Measurements from ENCODE around the gene D2HGDH. TPM values are rescaled to one million over a fixed set of nuclear protein-coding genes. Genes with fewer than 3 reads are reported as not detected.

D2HGDH gene
- total and polyA plus RNA-seq, 2 of the 13 experiments (the other 11 are each of a cell fraction or from before 2014, with no cell fraction given) = 19.2 to 20.3 TPM

DNA sequence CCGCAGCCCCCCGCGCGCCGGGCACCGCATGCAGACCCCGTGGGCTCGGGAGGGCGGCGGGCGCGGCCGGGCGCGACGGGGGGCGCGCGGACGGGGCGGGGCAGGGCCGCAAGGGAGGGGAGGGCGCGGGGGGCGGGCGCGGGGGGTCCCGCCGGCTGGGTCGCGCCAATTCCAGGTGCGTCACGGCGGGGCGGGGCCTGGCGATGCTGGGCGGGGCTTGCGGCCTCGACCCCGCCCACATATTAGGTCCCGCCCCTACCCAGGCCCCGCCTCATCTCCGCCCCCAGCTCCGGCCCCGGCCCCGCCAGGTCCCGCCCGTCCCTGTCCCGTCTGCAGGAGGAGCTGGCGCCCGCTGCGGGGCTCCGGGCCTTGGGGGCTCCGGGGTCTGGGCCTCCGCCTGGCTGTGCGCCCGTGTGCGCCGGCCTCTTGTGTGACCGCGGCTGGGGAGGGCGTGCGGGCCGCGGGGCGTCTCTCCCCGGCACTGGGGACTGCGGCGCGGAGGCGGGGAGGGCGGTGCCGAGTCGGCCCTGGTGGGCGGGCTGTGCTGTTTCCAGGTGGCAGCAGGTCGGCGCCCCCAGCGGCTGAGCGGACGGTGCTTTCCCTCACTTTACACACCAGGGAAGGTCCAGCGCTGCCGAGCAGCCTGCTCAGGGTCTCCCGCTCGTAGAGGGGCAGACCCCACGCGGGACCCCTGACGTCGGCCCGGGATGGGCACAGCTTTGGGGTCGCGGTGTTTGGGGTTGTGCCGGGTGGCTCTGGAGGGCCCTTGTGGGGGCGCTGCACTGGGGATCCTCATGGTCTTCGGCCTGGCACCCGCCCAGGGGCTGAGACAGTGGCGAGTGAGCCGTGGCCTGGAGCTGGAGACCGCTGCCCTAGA, 32.0 kb upstream of the D2HGDH start (continued):
- TF ChIP-seq, protein P1, sequence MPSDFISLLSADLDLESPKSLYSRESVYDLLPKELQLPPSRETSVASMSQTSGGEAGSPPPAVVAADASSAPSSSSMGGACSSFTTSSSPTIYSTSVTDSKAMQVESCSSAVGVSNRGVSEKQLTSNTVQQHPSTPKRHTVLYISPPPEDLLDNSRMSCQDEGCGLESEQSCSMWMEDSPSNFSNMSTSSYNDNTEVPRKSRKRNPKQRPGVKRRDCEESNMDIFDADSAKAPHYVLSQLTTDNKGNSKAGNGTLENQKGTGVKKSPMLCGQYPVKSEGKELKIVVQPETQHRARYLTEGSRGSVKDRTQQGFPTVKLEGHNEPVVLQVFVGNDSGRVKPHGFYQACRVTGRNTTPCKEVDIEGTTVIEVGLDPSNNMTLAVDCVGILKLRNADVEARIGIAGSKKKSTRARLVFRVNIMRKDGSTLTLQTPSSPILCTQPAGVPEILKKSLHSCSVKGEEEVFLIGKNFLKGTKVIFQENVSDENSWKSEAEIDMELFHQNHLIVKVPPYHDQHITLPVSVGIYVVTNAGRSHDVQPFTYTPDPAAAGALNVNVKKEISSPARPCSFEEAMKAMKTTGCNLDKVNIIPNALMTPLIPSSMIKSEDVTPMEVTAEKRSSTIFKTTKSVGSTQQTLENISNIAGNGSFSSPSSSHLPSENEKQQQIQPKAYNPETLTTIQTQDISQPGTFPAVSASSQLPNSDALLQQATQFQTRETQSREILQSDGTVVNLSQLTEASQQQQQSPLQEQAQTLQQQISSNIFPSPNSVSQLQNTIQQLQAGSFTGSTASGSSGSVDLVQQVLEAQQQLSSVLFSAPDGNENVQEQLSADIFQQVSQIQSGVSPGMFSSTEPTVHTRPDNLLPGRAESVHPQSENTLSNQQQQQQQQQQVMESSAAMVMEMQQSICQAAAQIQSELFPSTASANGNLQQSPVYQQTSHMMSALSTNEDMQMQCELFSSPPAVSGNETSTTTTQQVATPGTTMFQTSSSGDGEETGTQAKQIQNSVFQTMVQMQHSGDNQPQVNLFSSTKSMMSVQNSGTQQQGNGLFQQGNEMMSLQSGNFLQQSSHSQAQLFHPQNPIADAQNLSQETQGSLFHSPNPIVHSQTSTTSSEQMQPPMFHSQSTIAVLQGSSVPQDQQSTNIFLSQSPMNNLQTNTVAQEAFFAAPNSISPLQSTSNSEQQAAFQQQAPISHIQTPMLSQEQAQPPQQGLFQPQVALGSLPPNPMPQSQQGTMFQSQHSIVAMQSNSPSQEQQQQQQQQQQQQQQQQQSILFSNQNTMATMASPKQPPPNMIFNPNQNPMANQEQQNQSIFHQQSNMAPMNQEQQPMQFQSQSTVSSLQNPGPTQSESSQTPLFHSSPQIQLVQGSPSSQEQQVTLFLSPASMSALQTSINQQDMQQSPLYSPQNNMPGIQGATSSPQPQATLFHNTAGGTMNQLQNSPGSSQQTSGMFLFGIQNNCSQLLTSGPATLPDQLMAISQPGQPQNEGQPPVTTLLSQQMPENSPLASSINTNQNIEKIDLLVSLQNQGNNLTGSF (CRISPR knock-in tag; IDR thresholded peaks at IDR 0.05) = no peak; the same call in 1 of the 2 replicates
- no peak for TF ChIP-seq SOX5 (CRISPR knock-in tag; IDR thresholded peaks at IDR 0.05; ENCODE audit: borderline replicate concordance)
- peak; percentile 51; the same call in 1 of the 2 replicates for TF ChIP-seq IRF2 (CRISPR knock-in tag; IDR thresholded peaks at IDR 0.05)
- TF ChIP-seq TMF1 (CRISPR knock-in tag; IDR thresholded peaks at IDR 0.05; ENCODE audit: low read depth) = 0 out of 2 replicates have a peak, but pooled peaks have one; percentile 78
- peak; percentile 85 for TF ChIP-seq ZNF605 (CRISPR knock-in tag; IDR thresholded peaks at IDR 0.05)
- TF ChIP-seq NR2C2 (CRISPR knock-in tag; IDR thresholded peaks at IDR 0.05; ENCODE audit: borderline replicate concordance) = no peak
- no peak for TF ChIP-seq MED13 (CRISPR knock-in tag; IDR thresholded peaks at IDR 0.05)
- TF ChIP-seq, protein P2, sequence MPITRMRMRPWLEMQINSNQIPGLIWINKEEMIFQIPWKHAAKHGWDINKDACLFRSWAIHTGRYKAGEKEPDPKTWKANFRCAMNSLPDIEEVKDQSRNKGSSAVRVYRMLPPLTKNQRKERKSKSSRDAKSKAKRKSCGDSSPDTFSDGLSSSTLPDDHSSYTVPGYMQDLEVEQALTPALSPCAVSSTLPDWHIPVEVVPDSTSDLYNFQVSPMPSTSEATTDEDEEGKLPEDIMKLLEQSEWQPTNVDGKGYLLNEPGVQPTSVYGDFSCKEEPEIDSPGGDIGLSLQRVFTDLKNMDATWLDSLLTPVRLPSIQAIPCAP (CRISPR knock-in tag; IDR thresholded peaks at IDR 0.05; ENCODE audit: low read depth) = 0 out of 2 replicates have a peak, but pooled peaks have one; percentile 15
- TF ChIP-seq, protein P3, sequence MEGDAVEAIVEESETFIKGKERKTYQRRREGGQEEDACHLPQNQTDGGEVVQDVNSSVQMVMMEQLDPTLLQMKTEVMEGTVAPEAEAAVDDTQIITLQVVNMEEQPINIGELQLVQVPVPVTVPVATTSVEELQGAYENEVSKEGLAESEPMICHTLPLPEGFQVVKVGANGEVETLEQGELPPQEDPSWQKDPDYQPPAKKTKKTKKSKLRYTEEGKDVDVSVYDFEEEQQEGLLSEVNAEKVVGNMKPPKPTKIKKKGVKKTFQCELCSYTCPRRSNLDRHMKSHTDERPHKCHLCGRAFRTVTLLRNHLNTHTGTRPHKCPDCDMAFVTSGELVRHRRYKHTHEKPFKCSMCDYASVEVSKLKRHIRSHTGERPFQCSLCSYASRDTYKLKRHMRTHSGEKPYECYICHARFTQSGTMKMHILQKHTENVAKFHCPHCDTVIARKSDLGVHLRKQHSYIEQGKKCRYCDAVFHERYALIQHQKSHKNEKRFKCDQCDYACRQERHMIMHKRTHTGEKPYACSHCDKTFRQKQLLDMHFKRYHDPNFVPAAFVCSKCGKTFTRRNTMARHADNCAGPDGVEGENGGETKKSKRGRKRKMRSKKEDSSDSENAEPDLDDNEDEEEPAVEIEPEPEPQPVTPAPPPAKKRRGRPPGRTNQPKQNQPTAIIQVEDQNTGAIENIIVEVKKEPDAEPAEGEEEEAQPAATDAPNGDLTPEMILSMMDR (CRISPR knock-in tag; IDR thresholded peaks at IDR 0.05) = peak; percentile 86
- TF ChIP-seq, protein P4, sequence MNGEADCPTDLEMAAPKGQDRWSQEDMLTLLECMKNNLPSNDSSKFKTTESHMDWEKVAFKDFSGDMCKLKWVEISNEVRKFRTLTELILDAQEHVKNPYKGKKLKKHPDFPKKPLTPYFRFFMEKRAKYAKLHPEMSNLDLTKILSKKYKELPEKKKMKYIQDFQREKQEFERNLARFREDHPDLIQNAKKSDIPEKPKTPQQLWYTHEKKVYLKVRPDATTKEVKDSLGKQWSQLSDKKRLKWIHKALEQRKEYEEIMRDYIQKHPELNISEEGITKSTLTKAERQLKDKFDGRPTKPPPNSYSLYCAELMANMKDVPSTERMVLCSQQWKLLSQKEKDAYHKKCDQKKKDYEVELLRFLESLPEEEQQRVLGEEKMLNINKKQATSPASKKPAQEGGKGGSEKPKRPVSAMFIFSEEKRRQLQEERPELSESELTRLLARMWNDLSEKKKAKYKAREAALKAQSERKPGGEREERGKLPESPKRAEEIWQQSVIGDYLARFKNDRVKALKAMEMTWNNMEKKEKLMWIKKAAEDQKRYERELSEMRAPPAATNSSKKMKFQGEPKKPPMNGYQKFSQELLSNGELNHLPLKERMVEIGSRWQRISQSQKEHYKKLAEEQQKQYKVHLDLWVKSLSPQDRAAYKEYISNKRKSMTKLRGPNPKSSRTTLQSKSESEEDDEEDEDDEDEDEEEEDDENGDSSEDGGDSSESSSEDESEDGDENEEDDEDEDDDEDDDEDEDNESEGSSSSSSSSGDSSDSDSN (CRISPR knock-in tag; IDR thresholded peaks at IDR 0.05) = peak; percentile 79
- TF ChIP-seq SMAD3 (CRISPR knock-in tag; IDR thresholded peaks at IDR 0.05) = 0 out of 2 replicates have a peak, but pooled peaks have one; percentile 36
- no peak for TF ChIP-seq SNRNP70 (IDR thresholded peaks at IDR 0.05; ENCODE audit: low read depth, low read length)
- no peak for TF ChIP-seq NFRKB (IDR thresholded peaks at IDR 0.05)
- TF ChIP-seq HNF1B (CRISPR knock-in tag; IDR thresholded peaks at IDR 0.05) = peak; percentile 90; the same call in 1 of the 2 replicates
- no peak for TF ChIP-seq TEAD3 (CRISPR knock-in tag; optimal IDR thresholded peaks at IDR 0.05; ENCODE audit: borderline replicate concordance)
- no peak for TF ChIP-seq REL (CRISPR knock-in tag; conservative IDR thresholded peaks at IDR 0.05)
- peak; percentile 90; the same call in 1 of the 2 replicates for TF ChIP-seq ZNF761 (CRISPR knock-in tag; conservative IDR thresholded peaks at IDR 0.05)

Measured in HepG2 (cell line).